GM23248 (cell line): ENCODE measurements around the gene SPTLC2. TPM values are rescaled to one million over a fixed set of nuclear protein-coding genes. Genes with fewer than 3 reads are reported as not detected.

ENCODE experiments used
- DNase-seq: peaks from one replicate; pipeline ENCODE4 v3.0.0-alpha.2; 2015
- H2AFZ ChIP-seq: fragments of 200-600 bp; sonication (generic); 2 replicates; pipeline ENCODE4 v1.6.1; 2016; ENCODE audit warnings: antibody characterized with exemption
- H3F3A ChIP-seq: fragments of 200-600 bp; sonication (generic); 2 replicates; pipeline ENCODE4 v1.6.1; 2016; ENCODE audit warnings: mild to moderate bottlenecking, antibody characterized with exemption, mixed run types; ENCODE audit not compliant: insufficient read depth
- H3K27ac ChIP-seq: fragments of 200-600 bp; sonication (generic); 2 replicates; pipeline ENCODE4 v1.5.1; 2016; ENCODE audit warnings: mild to moderate bottlenecking
- H3K27me3 ChIP-seq: fragments of 200-600 bp; sonication (generic); replicated peaks from 2 replicates; pipeline ENCODE4 v1.6.1; 2016; ENCODE audit warnings: mild to moderate bottlenecking; ENCODE audit not compliant: insufficient read depth
- H3K36me3 ChIP-seq: fragments of 200-600 bp; sonication (generic); 2 replicates; pipeline ENCODE4 v1.6.1; 2016; ENCODE audit warnings: low read depth, mild to moderate bottlenecking
- H3K4me1 ChIP-seq: fragments of 200-600 bp; sonication (generic); 2 replicates; pipeline ENCODE4 v1.6.1; 2016; ENCODE audit warnings: mild to moderate bottlenecking; ENCODE audit not compliant: insufficient read depth
- H3K4me2 ChIP-seq: fragments of 200-600 bp; sonication (generic); one replicate; pipeline ENCODE4 v1.6.1; 2016; ENCODE audit warnings: mild to moderate bottlenecking; ENCODE audit not compliant: unreplicated experiment
- H3K4me3 ChIP-seq: fragments of 200-600 bp; sonication (generic); 2 replicates; pipeline ENCODE4 v1.5.1; 2016; ENCODE audit warnings: mild to moderate bottlenecking
- H3K79me2 ChIP-seq: fragments of 200-600 bp; sonication (generic); 2 replicates; pipeline ENCODE4 v1.6.1; 2016; ENCODE audit warnings: mild to moderate bottlenecking; ENCODE audit not compliant: insufficient read depth
- H3K9ac ChIP-seq: fragments of 200-600 bp; sonication (generic); 2 replicates; pipeline ENCODE4 v1.6.1; 2016; ENCODE audit warnings: mild to moderate bottlenecking
- H3K9me2 ChIP-seq: fragments of 200-600 bp; sonication (generic); 2 replicates; pipeline ENCODE4 v1.6.1; 2016; ENCODE audit warnings: mixed run types, mild to moderate bottlenecking, moderate library complexity; ENCODE audit not compliant: insufficient read depth
- H3K9me3 ChIP-seq: fragments of 200-600 bp; sonication (generic); one replicate; pipeline ENCODE4 v1.6.1; 2017; ENCODE audit warnings: low read depth
- H4K20me1 ChIP-seq: fragments of 200-600 bp; sonication (generic); 2 replicates; pipeline ENCODE4 v1.6.0; 2016; ENCODE audit not compliant: insufficient read depth
- EZH2 ChIP-seq: fragments of 200-600 bp; sonication (generic); IDR thresholded peaks from 2 replicates; pipeline ENCODE4 v1.6.1; 2018; ENCODE audit warnings: antibody characterized with exemption, mild to moderate bottlenecking; ENCODE audit not compliant: insufficient read depth, poor library complexity, severe bottlenecking
- EZH2phosphoT487 ChIP-seq: fragments of 200-600 bp; sonication (generic); IDR thresholded peaks from 2 replicates; pipeline ENCODE4 v1.6.1; 2018; ENCODE audit warnings: antibody characterized with exemption, moderate library complexity, mild to moderate bottlenecking, low read depth; ENCODE audit not compliant: insufficient read depth
- whole genome bisulfite sequencing, 2 experiments: methylation state at CpG; one replicate each; pipeline ENCODE4 v1.1.6; 2015 to 2017; ENCODE audit warnings: low lambda C conversion rate in 2 of 2, low coverage in 1 of 2; ENCODE audit errors: missing lambda C conversion rate in 2 of 2; 5-methylcytosine and 5-hydroxymethylcytosine counted together
- in situ Hi-C: fragments of 300-500 bp; cut with MboI; formaldehyde crosslinking; loops from 2 replicates; pipeline ENCODE4 v1.15.0; 2020
- polyA plus RNA-seq: library from polyadenylated mRNA; unstranded; fragments of >200 nt; fragmentation: Nextera tagmentation; extraction: Ambion mirVana; gene quantifications from 2 replicates; pipeline ENCODE4 v1.2.1, GENCODE V29; 2016
- total RNA-seq: library from RNA; depleted of rRNA; stranded (reverse); fragments of >200 nt; shearing (Covaris generic); gene quantifications from 2 replicates; pipeline ENCODE4 v1.2.3, GENCODE V29; 2014

SPTLC2 gene
- total and polyA plus RNA-seq, 2 experiments from 2014 or later: 44.7 to 45.6 TPM

- Histone ChIP-seq H3F3A (peaks cover 10% of the 10 kb centered on the region; the same call in 1 of the 2 replicates), H3K27me3 (no peaks in the 10 kb centered on the region), H3K4me1 (peaks cover 23% of the 10 kb centered on the region), H3K4me2 (no peak overlapping the region), H3K9me3 (no peaks in the 10 kb centered on the region), H3K36me3 (no peaks in the 10 kb centered on the region), H3K9ac (no peak overlapping the region), H3K79me2 (peaks cover 100% of the 10 kb centered on the region), H4K20me1 (peaks cover 5% of the 10 kb centered on the region; the same call in 1 of the 2 replicates), H3K4me3 (no peak overlapping the region), H2AFZ (no peak overlapping the region), H3K27ac (no peak overlapping the region), H3K9me2 (no peaks in the 10 kb centered on the region)
- in situ Hi-C loops: no loop called here
- DNase-seq: no peak
- TF ChIP-seq EZH2: no peak
- TF ChIP-seq EZH2phosphoT487: no peak
- WGBS, 2 experiments: 85 to 88% methylated on average over 10 of the region's 10 CpGs
Observed at GRCh38 chr14:77584809-77585208, 31.6 kb downstream of the SPTLC2 start.

GRCh38 chr14:77583657-77584056 lies 32.8 kb downstream of the SPTLC2 start:
- Histone ChIP-seq H2AFZ (no peak overlapping the region), H3K27me3 (no peaks in the 10 kb centered on the region), H4K20me1 (peaks cover 5% of the 10 kb centered on the region; the same call in 1 of the 2 replicates), H3K9me2 (no peaks in the 10 kb centered on the region), H3K27ac (no peak overlapping the region), H3K4me3 (no peak overlapping the region), H3K36me3 (no peaks in the 10 kb centered on the region), H3K79me2 (peaks cover 100% of the 10 kb centered on the region), H3K4me1 (peaks cover 35% of the 10 kb centered on the region), H3K9ac (no peak overlapping the region), H3K9me3 (no peaks in the 10 kb centered on the region), H3F3A (peaks cover 22% of the 10 kb centered on the region), H3K4me2 (no peak overlapping the region)
- in situ Hi-C loops: no loop called here
- TF ChIP-seq EZH2: no peak
- TF ChIP-seq EZH2phosphoT487: no peak
- WGBS, 2 experiments: 95 to 99% methylated on average over 3 of the region's 3 CpGs
- no peak for DNase-seq

GRCh38 chr14:77582511-77582910 lies 33.9 kb downstream of the SPTLC2 start:
- 0 out of 2 replicates have a peak, but pooled peaks cover 5% of the 10 kb centered on the region for H4K20me1 ChIP-seq
- no peak overlapping the region for H3K4me3 ChIP-seq

GRCh38 chr14:77580964-77581505 lies 35.4 kb downstream of the SPTLC2 start:
- H3K4me1 ChIP-seq: peaks cover 41% of the 10 kb centered on the region
- no peaks in the 10 kb centered on the region for H4K20me1 ChIP-seq
- H3K4me3 ChIP-seq: peak overlapping the region; percentile 53
- H3K4me2 ChIP-seq: peak overlapping the region; percentile 46
- peaks cover 100% of the 10 kb centered on the region for H3K79me2 ChIP-seq
- no peak overlapping the region for H2AFZ ChIP-seq
- no peaks in the 10 kb centered on the region for H3K9me2 ChIP-seq
- 21 to 24% methylated on average over 4 of the region's 4 CpGs for WGBS, 2 experiments
- no peaks in the 10 kb centered on the region for H3K27me3 ChIP-seq
- peak; percentile 70 for DNase-seq
- peak overlapping the region; percentile 41; the same call in 1 of the 2 replicates for H3K9ac ChIP-seq
- TF ChIP-seq EZH2phosphoT487 (no peak), EZH2 (no peak)
- no peaks in the 10 kb centered on the region for H3K9me3 ChIP-seq
- peak overlapping the region; percentile 24 for H3K27ac ChIP-seq
- H3K36me3 ChIP-seq: peaks cover 7% of the 10 kb centered on the region; the same call in 1 of the 2 replicates
- in situ Hi-C loops: no loop called here
- peaks cover 24% of the 10 kb centered on the region for H3F3A ChIP-seq

More at GRCh38 chr14:77582511-77582910, 33.9 kb downstream of the SPTLC2 start:
- Histone ChIP-seq H3K9ac (no peak overlapping the region), H3K4me2 (no peak overlapping the region), H3F3A (peaks cover 24% of the 10 kb centered on the region), H3K36me3 (no peaks in the 10 kb centered on the region), H2AFZ (no peak overlapping the region), H3K79me2 (peaks cover 100% of the 10 kb centered on the region), H3K9me3 (no peaks in the 10 kb centered on the region), H3K4me1 (peaks cover 41% of the 10 kb centered on the region), H3K27me3 (no peaks in the 10 kb centered on the region), H3K27ac (no peak overlapping the region), H3K9me2 (no peaks in the 10 kb centered on the region)
- no peak for TF ChIP-seq EZH2
- no peak for TF ChIP-seq EZH2phosphoT487
- no peak for DNase-seq
- WGBS, 2 experiments: 78 to 80% methylated on average over 3 of the region's 3 CpGs
- in situ Hi-C loops: no loop called here
